ENCODE data around the gene NDUFV2. TPM values are rescaled to one million over a fixed set of nuclear protein-coding genes. Genes with fewer than 3 reads are reported as not detected.

Gene NDUFV2
- total RNA-seq: 99.1 and 115 TPM in 2 replicates

DNA sequence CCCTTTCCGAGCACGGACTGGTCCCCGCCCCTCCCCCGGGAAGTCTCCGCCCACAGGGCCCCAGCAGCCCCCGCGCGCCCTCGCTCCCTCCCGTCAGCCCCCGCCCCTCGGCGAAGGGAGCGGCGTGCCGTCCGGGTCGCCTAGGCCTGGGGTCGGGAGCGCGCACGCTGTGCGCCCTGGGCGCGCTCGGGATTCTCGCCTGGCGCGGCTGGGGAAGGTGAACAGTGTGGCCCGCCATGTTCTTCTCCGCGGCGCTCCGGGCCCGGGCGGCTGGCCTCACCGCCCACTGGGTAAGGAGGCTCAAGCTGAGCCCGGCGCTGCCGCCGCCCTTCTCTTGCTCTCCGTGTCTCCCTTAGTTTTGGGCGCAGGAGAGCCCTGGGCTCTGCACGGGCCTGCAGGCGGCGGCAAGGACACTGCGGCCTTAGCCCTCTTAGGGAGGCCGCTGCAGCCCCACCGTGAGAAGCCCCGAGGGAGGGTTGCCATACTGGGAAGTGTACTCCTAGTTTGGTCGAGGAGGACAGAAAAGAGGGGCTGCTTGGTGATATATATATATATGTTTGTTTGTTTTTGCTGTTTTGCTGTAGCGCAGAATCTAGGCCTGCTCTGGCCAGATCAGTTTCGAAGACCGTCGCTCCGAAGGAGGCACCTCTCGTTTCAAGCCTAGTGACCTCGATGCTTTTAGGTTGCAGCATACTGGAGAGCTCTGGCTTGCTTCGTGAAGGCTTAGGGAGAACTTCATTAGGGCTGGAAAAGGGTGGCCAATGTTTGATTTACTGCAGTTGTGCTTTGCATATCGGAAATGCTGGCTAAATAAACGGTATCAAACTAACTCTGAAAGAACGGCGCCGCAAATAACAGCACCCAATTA lies at the start of gene NDUFV2:
TSS of gene NDUFV2 (plus strand) at position 192 of the 868 bp plus-strand sequence. CDS start at position 237, 45 bp downstream.

DNA sequence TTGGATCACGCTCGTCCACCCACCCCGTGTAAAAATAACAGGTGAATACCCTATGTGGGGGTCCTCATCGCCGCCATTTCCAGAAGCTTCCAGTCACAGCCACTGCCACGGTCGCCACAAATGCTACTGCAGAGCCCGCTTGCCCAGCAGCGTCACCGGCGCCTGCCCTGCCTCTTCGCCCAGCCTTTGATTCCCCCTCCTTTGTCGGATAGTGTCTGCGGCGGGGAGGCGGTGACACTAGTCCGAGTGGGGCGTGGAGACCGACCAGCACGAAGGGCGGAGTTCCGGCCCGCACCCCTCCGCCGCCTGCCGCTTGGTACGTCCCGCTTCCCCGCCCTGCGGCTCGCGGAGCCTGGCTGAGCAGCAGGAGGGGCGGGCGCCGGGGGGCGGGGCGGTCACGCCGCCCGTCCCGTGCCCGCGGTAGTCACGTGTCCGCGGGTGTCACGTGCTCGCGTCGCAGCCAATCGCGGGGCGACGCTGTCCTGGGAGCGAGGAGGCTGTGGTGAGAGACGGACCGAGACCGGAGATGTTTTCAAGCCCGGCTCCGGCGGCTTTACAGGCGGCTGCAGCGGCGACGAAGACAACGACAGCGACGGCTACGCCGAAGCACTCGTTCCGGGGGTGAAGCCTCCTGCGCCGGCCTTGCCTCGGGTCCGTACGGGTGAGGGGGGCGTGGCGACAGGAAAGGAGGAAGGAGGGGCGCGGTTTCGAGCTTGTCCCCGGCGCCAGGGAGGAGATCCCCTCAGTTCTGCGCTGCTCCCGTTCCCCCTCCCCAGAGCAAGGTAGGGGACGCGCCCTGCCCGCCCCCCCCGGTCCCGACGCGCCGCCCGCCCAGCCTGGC lies 34.0 kb downstream of the NDUFV2 start, which contains the start of gene ANKRD12:
TSS of gene ANKRD12 (plus strand) at position 467 of the 841 bp plus-strand sequence. CDS start 45,652 bp downstream, outside the sequence.

Other genes with a start within 250 kb of the NDUFV2 start
- 5.2 and 36.3 TPM in 2 replicates for gene ANKRD12, start 34.1 kb downstream of the NDUFV2 start, total RNA-seq
- 54.9 and 69.8 TPM in 2 replicates for gene TWSG1, start 232.1 kb downstream of the NDUFV2 start, total RNA-seq